K562 (cell line): ENCODE results near the gene PRIM1.

Experiments
- CTCF ChIP-seq, 3 experiments: IDR thresholded peaks in 2 of 3; conservative IDR thresholded peaks in 1 of 3; 2 replicates each; pipeline ENCODE4 v1.5.1; 2011 to 2012; ENCODE audit warnings: low read length in 3 of 3, mild to moderate bottlenecking in 3 of 3, control low read depth in 2 of 3, improper control_type of control experiment in 1 of 3, inconsistent platforms in 1 of 3, low read depth in 1 of 3, mixed read lengths in 1 of 3, moderate library complexity in 1 of 3; ENCODE audit not compliant: insufficient read depth in 2 of 3
- JUN ChIP-seq, 2 experiments: sonication (generic) in 1 of 2; formaldehyde crosslinking in 1 of 2; IDR thresholded peaks; 2 replicates each; pipeline versions ENCODE4 v1.6.1 to v1.8.0; 2012 to 2022; ENCODE audit warnings: borderline replicate concordance in 2 of 2, mild to moderate bottlenecking in 2 of 2, improper control_type of control experiment in 1 of 2, low read depth in 1 of 2, low read length in 1 of 2, missing genetic modification reagents in 1 of 2
- KAT2B ChIP-seq: IDR thresholded peaks from one replicate; pipeline ENCODE4 v1.6.1; 2012; ENCODE audit warnings: low read depth, mild to moderate bottlenecking, control low read depth, inconsistent platforms, low read length, moderate library complexity
- TCF7 ChIP-seq: sonication (generic); IDR thresholded peaks from 2 replicates; pipeline ENCODE4 v1.6.1; 2016; ENCODE audit warnings: antibody characterized with exemption, borderline replicate concordance
- TEAD2 ChIP-seq: fragments of 450-650 bp; IDR thresholded peaks from 2 replicates; pipeline ENCODE4 v1.6.1; 2016; ENCODE audit warnings: missing genetic modification characterization, control low read depth, missing compliant biosample characterization

DNA sequence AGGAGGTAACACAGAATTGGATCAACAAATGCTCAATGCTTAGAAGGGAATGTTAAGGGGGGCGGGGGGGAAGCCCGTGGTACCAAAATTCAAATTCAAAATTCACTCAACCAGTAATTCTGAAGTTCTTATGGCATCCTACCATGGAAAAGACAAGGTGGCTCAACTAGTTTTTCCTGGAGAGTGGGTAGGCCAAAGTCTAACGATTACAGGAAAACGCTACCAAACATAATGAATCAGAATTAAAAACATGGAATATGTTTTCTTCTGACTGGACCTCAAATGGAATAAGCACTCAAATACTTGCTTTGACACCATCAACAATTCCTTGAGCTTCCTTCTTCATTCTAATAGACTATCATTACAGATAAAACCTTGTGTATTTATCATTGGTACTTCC, 29.3 kb downstream of the PRIM1 start:
- no peak for TF ChIP-seq JUN (IDR thresholded peaks at IDR 0.05; ENCODE audit: borderline replicate concordance, low read depth, low read length)
- no peak for TF ChIP-seq JUN (CRISPR knock-in tag; IDR thresholded peaks at IDR 0.05; ENCODE audit: borderline replicate concordance)
- TF ChIP-seq TEAD2 (tag), result no peak
- no peak for TF ChIP-seq KAT2B
- no peak for TF ChIP-seq CTCF (IDR thresholded peaks at IDR 0.05 in 2 of 3, conservative IDR thresholded peaks at IDR 0.05 in 1 of 3; ENCODE audit: insufficient read depth in 2 of 3, low read depth in 1 of 3, low read length in 3 of 3)
- TF ChIP-seq TCF7, result no peak
